ENCODE data around the gene CHML.

The CHML gene

DNA sequence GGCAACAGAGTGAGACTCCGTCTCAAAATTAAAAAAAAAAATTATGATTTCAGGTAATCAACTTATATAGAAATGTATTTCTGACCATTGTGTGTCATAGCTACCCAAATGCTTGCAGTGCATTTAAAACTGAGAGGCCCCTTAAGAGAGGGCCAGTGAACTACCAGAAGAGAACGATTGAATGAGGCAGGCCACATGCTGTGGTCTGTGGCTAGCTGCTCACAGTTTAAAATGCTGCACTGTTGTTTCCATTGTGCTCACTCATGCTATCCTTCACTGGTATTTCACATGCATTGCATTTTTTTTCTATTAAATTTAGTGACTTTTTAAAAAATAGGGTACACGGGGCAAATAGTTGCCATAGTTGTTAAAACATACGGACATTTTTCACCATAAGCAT lies 26.0 kb downstream of the CHML start:
- TF ChIP-seq TCF12 (IDR thresholded peaks at IDR 0.05; ENCODE audit: low read depth) (no peak), CEBPB (IDR thresholded peaks at IDR 0.05) (no peak), EGR1 (IDR thresholded peaks at IDR 0.05) (no peak), RAD21 (IDR thresholded peaks at IDR 0.05; ENCODE audit: low read depth) (no peak), EP300 (IDR thresholded peaks at IDR 0.05; ENCODE audit: borderline replicate concordance) (no peak), ZBTB7A (IDR thresholded peaks at IDR 0.05; ENCODE audit: low read depth) (no peak)
- TF ChIP-seq, protein P1, sequence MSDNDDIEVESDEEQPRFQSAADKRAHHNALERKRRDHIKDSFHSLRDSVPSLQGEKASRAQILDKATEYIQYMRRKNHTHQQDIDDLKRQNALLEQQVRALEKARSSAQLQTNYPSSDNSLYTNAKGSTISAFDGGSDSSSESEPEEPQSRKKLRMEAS (IDR thresholded peaks at IDR 0.05), result no peak

DNA sequence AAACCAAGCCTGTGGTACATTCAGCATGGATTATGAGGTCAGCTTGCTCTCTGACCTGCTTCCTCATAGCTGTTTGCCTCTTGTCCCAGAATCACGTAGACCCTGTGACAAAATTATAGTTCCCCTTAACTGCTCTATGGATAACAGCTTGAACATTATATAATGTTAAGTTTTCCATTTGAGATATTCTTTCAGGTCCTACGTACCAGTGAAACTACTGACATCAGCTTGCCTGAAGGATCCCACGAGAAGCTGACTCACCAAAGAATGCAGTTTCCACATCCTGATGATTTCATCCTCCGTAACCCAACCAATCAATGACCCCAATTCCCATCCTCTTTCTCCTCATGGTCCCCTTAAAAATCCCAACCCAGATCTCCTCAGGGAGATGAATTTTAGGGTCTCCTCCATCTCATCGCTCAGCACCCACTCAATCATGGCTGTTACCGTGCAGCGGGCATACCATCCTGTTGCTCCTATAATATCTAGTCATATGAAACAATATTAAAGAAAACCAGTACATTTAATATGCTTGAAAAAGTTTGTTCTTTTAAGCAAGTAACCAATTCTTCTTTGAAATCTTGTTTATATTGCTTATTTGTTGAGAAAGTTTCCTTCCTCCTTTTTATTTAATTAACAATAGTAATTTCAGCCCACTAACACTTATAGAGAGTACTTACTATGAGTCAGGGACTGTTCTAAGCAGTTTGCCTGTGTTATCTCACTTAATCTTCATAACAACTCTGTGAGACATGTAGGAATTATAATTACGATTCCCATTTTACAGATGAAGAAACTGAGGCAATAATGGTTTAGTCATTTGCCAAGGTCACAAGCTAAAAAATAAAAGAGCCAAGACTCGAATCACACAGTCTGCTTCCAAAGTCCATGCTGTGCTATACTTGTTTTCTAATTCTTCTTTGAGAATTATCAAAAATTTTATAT lies 27.4 kb downstream of the CHML start:
- TF ChIP-seq CEBPB (IDR thresholded peaks at IDR 0.05), result no peak
- no peak for TF ChIP-seq TAF1 (IDR thresholded peaks at IDR 0.05; ENCODE audit: low read depth)
- TF ChIP-seq TCF12 (IDR thresholded peaks at IDR 0.05; ENCODE audit: low read depth), result no peak
- TF ChIP-seq, protein P2, sequence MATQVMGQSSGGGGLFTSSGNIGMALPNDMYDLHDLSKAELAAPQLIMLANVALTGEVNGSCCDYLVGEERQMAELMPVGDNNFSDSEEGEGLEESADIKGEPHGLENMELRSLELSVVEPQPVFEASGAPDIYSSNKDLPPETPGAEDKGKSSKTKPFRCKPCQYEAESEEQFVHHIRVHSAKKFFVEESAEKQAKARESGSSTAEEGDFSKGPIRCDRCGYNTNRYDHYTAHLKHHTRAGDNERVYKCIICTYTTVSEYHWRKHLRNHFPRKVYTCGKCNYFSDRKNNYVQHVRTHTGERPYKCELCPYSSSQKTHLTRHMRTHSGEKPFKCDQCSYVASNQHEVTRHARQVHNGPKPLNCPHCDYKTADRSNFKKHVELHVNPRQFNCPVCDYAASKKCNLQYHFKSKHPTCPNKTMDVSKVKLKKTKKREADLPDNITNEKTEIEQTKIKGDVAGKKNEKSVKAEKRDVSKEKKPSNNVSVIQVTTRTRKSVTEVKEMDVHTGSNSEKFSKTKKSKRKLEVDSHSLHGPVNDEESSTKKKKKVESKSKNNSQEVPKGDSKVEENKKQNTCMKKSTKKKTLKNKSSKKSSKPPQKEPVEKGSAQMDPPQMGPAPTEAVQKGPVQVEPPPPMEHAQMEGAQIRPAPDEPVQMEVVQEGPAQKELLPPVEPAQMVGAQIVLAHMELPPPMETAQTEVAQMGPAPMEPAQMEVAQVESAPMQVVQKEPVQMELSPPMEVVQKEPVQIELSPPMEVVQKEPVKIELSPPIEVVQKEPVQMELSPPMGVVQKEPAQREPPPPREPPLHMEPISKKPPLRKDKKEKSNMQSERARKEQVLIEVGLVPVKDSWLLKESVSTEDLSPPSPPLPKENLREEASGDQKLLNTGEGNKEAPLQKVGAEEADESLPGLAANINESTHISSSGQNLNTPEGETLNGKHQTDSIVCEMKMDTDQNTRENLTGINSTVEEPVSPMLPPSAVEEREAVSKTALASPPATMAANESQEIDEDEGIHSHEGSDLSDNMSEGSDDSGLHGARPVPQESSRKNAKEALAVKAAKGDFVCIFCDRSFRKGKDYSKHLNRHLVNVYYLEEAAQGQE (IDR thresholded peaks at IDR 0.05; ENCODE audit: low read depth), result no peak

- TF ChIP-seq ZBTB7A (IDR thresholded peaks at IDR 0.05; ENCODE audit: low read depth), result no peak
- no peak for TF ChIP-seq TCF12 (IDR thresholded peaks at IDR 0.05; ENCODE audit: low read depth)
- no peak for TF ChIP-seq RAD21 (IDR thresholded peaks at IDR 0.05; ENCODE audit: low read depth)
- TF ChIP-seq, protein P2 (IDR thresholded peaks at IDR 0.05; ENCODE audit: low read depth), result no peak
- no peak for TF ChIP-seq YY1 (IDR thresholded peaks at IDR 0.05; ENCODE audit: low read depth)
- no peak for TF ChIP-seq NFIC (IDR thresholded peaks at IDR 0.05)
- TF ChIP-seq FOXM1 (IDR thresholded peaks at IDR 0.05; ENCODE audit: borderline replicate concordance, low read depth), result no peak
Measured at GRCh38 chr1:241611736-241612135, 28.4 kb downstream of the CHML start.

GRCh38 chr1:241611063-241611462 lies 29.1 kb downstream of the CHML start:
- TF ChIP-seq FOXM1 (IDR thresholded peaks at IDR 0.05; ENCODE audit: borderline replicate concordance, low read depth) (no peak), NFIC (IDR thresholded peaks at IDR 0.05) (no peak), RAD21 (IDR thresholded peaks at IDR 0.05; ENCODE audit: low read depth) (peak; percentile 69), TEAD4 (IDR thresholded peaks at IDR 0.05) (no peak)
- TF ChIP-seq, protein P1 (IDR thresholded peaks at IDR 0.05), result no peak

DNA sequence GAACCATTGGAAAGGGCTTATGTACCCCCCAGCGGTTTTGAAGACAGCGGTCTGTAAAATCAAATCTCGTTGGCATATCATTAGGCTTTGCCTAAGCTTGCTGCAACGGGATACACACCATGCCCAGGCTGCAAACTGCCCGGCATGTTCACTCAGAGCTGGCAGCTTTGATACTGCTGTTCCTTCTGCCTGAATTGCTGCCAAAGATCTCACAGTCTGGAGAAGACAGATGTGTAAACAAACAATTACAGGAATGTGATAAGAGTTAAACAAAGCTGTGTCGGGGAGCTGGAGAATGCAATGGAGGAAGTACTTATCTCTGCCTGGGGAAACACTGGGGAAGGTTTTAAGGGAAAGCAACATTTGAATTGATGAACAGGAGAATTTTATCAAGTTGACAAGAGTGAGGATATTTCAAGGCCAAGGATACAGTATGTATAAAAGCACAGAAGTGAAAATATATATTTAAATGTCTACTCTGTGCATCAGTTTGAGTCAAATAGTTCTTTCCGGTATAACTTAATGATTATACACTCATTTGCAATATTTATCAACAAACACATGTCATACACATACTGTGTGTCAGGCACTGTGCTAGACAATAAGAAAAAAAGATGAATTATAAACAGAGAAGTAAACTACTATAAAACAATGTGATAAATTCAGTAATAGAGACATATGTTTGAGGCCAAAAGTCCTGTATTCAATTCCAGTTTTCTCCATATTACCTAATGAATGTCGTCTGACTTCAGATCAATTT lies 29.9 kb downstream of the CHML start:
- TF ChIP-seq FOXM1 (IDR thresholded peaks at IDR 0.05; ENCODE audit: borderline replicate concordance, low read depth) (no peak), TCF12 (IDR thresholded peaks at IDR 0.05; ENCODE audit: low read depth) (no peak), RAD21 (IDR thresholded peaks at IDR 0.05; ENCODE audit: low read depth) (no peak), EP300 (IDR thresholded peaks at IDR 0.05; ENCODE audit: borderline replicate concordance) (no peak), CEBPB (IDR thresholded peaks at IDR 0.05) (no peak), CREB1 (IDR thresholded peaks at IDR 0.05; ENCODE audit: low read depth) (no peak), NFIC (IDR thresholded peaks at IDR 0.05) (no peak), TEAD4 (IDR thresholded peaks at IDR 0.05) (no peak), USF1 (IDR thresholded peaks at IDR 0.05) (no peak), YY1 (IDR thresholded peaks at IDR 0.05; ENCODE audit: low read depth) (no peak), EGR1 (IDR thresholded peaks at IDR 0.05) (no peak), TAF1 (IDR thresholded peaks at IDR 0.05; ENCODE audit: low read depth) (no peak), ZBTB7A (IDR thresholded peaks at IDR 0.05; ENCODE audit: low read depth) (no peak)
- TF ChIP-seq, protein P1 (IDR thresholded peaks at IDR 0.05), result no peak
- TF ChIP-seq, protein P2 (IDR thresholded peaks at IDR 0.05; ENCODE audit: low read depth), result no peak

All from Ishikawa (cell line).